Measurements from ENCODE around the gene CERCAM. TPM values are rescaled to one million over a fixed set of nuclear protein-coding genes. Genes with fewer than 3 reads are reported as not detected.
"Not testable (repeated sequence)": the region's sequence is repeated elsewhere in the genome, so short reads cannot be mapped to it uniquely, and the experiment has no call there.

The CERCAM gene
- total RNA-seq, 3 donors from 2014 or later = 19.8 to 47.5 (median 30.5) TPM

GRCh38 chr9:128420060-128420650 is 502 bp upstream of the CERCAM start:
- TF ChIP-seq POLR2AphosphoS5 (IDR thresholded peaks at IDR 0.05) (peak in 1 of 3 donors; percentile 8), POLR2A (IDR thresholded peaks at IDR 0.05) (no peak), CTCF (IDR thresholded peaks at IDR 0.05) (peak; percentile 27 to 59 (median 57))
- H3K36me3 ChIP-seq = no peaks in the 10 kb centered on the region
- H3K4me3 ChIP-seq = peak overlapping the region; percentile 86 to 97 (median 96)
- H3K9me3 ChIP-seq = no peaks in the 10 kb centered on the region
- no peaks in the 10 kb centered on the region for H3K27me3 ChIP-seq
- DNase-seq (ENCODE audit: low spot score in 2 of 2) = peak; percentile 37 to 71
- intact Hi-C loops (cut with DNase I; ENCODE audit: low total_unique reads) = no loop called here
- peaks cover 0 to 5% of the 10 kb centered on the region in 2 donors for H3K4me1 ChIP-seq
- H3K27ac ChIP-seq = peak overlapping the region; percentile 67 to 86

- intact Hi-C loops (cut with DNase I; ENCODE audit: low total_unique reads) = no loop called here
- DNase-seq (ENCODE audit: low spot score in 2 of 2) = no peak
These were observed 882 bp downstream of the CERCAM start for GRCh38 chr9:128421482-128421996.

GRCh38 chr9:128422022-128422782 is 1.5 kb downstream of the CERCAM start:
- intact Hi-C loops (cut with DNase I; ENCODE audit: low total_unique reads); H3K27me3 ChIP-seq; H3K9me3 ChIP-seq; H3K36me3 ChIP-seq; DNase-seq (ENCODE audit: low spot score in 2 of 2); H3K4me1 ChIP-seq: not testable (repeated sequence)
- peak overlapping the region in 1 of 2 donors; percentile 86 for H3K27ac ChIP-seq
- H3K4me3 ChIP-seq = peak overlapping the region in 1 of 3 donors; percentile 97

More at GRCh38 chr9:128421482-128421996, 882 bp downstream of the CERCAM start:
- peak overlapping the region; percentile 86 to 97 (median 96) for H3K4me3 ChIP-seq
- peaks cover 0 to 5% of the 10 kb centered on the region in 2 donors for H3K4me1 ChIP-seq
- no peaks in the 10 kb centered on the region for H3K9me3 ChIP-seq
- H3K27me3 ChIP-seq = no peaks in the 10 kb centered on the region
- peak overlapping the region; percentile 67 to 86 for H3K27ac ChIP-seq
- no peaks in the 10 kb centered on the region for H3K36me3 ChIP-seq
- no peak for TF ChIP-seq POLR2A (IDR thresholded peaks at IDR 0.05)
- no peak for TF ChIP-seq CTCF (IDR thresholded peaks at IDR 0.05)
- no peak for TF ChIP-seq POLR2AphosphoS5 (IDR thresholded peaks at IDR 0.05)

DNA sequence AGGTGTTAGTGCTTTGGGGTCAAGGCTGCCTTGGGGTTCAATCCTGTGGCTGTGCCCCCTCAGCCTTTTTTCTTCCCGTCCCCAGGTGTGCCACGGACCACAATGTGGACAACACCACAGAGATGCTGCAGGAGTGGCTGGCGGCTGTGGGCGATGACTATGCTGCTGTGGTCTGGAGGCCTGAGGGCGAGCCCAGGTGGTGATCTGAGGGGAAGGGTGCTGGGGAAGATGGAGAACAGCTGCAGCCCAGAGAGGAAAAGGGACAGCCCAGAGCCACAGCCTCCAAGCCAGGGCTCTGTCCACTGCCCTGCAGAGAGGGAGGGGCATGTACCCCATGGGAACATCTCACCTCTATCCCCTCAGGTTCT is 2.1 kb downstream of the CERCAM start:
- Histone ChIP-seq H3K27me3 (no peaks in the 10 kb centered on the region), H3K36me3 (no peaks in the 10 kb centered on the region), H3K27ac (no peak overlapping the region), H3K4me1 (peaks cover 0 to 5% of the 10 kb centered on the region in 2 donors), H3K4me3 (no peak overlapping the region), H3K9me3 (no peaks in the 10 kb centered on the region)
- DNase-seq (ENCODE audit: low spot score in 2 of 2) = no peak
- TF ChIP-seq POLR2A (IDR thresholded peaks at IDR 0.05) = no peak
- intact Hi-C loops (cut with DNase I; ENCODE audit: low total_unique reads) = no loop called here

DNA sequence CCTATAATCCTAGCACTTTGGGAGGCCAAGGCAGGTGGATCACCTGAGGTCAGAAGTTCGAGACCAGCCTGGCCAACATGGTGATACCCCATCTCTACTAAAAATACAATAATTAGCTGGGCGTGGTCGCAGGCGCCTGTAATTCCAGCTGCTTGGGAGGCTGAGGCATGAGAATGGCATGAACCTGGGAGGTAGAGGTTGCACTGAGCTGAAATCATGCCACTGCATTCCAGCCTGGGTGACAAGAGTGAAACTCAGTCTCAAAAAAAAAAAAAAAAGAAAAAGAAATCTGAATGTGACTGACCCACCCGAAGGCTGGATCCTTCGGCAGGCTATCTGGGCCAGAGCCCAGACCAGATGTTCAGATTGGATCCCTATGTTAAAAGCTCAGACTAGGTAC is 2.7 kb downstream of the CERCAM start:
- H3K36me3 ChIP-seq; DNase-seq (ENCODE audit: low spot score in 2 of 2); H3K27ac ChIP-seq; H3K4me3 ChIP-seq; intact Hi-C loops (cut with DNase I; ENCODE audit: low total_unique reads); H3K4me1 ChIP-seq; H3K27me3 ChIP-seq; H3K9me3 ChIP-seq: not testable (repeated sequence)

DNA sequence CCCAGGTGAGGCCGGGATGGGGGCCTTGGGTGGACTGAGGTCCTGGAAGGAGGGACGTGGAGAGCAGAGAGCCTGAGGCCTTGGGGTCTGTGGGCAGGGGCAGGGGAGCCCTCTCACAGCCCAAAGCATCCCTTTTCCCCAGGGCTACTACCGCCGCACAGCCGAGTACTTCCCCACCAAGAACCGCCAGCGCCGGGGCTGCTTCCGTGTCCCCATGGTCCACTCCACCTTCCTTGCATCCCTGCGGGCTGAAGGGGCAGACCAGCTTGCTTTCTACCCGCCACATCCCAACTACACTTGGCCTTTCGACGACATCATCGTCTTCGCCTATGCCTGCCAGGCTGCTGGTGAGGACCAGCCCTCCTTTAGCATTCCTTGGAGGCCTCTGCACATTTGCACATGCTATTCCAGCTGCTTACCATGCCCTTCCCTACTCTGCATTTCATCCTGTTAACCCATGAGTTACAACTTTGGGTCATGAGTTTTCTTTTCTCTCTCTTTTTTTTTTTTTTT is 3.7 kb downstream of the CERCAM start:
- no peak overlapping the region for H3K27ac ChIP-seq
- no peak for DNase-seq (ENCODE audit: low spot score in 2 of 2)
- TF ChIP-seq CTCF (IDR thresholded peaks at IDR 0.05) (no peak), POLR2AphosphoS5 (IDR thresholded peaks at IDR 0.05) (no peak), POLR2A (IDR thresholded peaks at IDR 0.05) (no peak)
- H3K9me3 ChIP-seq = no peaks in the 10 kb centered on the region
- no peaks in the 10 kb centered on the region for H3K27me3 ChIP-seq
- peaks cover 0 to 2% of the 10 kb centered on the region in 2 donors for H3K4me1 ChIP-seq
- H3K4me3 ChIP-seq = no peak overlapping the region
- no peaks in the 10 kb centered on the region for H3K36me3 ChIP-seq
- intact Hi-C loops (cut with DNase I; ENCODE audit: low total_unique reads) = no loop called here

All from breast epithelium (tissue), 4 donors.